Ovary (tissue), 3 donors: ENCODE measurements around the gene MFSD1.

Experiments
- CTCF ChIP-seq, 3 donors: fragments of 450-650 bp in 2 of 3; fragments of 200-600 bp in 1 of 3; IDR thresholded peaks; one replicate each; pipeline versions ENCODE4 v1.5.1 to v1.8.0; 2016 to 2022; ENCODE audit warnings: antibody characterized with exemption in 3 of 3, mild to moderate bottlenecking in 1 of 3
- POLR2A ChIP-seq: fragments of 450-650 bp; IDR thresholded peaks from one replicate; pipeline ENCODE4 v1.6.1; 2017; ENCODE audit warnings: antibody characterized with exemption, mild to moderate bottlenecking, moderate library complexity
- donor health status: DM: no; HTN: no; CAD: no.

GRCh38 chr3:158773166-158773565 is 28.7 kb upstream of the MFSD1 start:
- no peak for TF ChIP-seq CTCF (IDR thresholded peaks at IDR 0.05)
- TF ChIP-seq POLR2A, result no peak
